HUDEP-2 (cell line): ENCODE measurements around the gene MDGA2.
A peak's percentile ranks its signal among the peaks of the same experiment; 100 is the strongest.
"Not testable (repeated sequence)": the region's sequence is repeated elsewhere in the genome, so short reads cannot be mapped to it uniquely, and the experiment has no call there.

Source experiments
- DNase-seq, 76 experiments: peaks; one replicate each; lab custom pipeline; 2025; ENCODE audit not compliant: unreplicated experiment in 76 of 76; lab: John Stamatoyannopoulos, UW

Gene MDGA2

DNA sequence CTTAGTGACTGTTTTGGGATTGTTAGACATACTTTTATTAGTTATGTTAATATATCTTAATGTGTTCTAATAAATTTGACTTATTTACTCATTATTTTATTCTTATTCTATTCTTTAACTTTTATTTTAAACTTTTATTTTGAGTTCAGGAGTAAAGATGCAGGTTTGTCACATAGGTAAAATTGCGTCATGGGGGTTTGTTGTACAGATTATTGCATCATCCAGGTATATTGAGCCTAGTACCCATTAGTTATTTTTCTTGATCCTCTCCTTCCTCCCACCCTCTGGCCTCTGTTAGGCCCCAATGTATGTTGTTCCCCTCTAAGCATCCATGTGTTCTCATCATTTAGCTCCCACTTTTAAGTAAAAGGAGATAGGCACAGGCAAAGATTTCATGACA, 495.5 kb downstream of the MDGA2 start:
- DNase-seq = no peak

DNA sequence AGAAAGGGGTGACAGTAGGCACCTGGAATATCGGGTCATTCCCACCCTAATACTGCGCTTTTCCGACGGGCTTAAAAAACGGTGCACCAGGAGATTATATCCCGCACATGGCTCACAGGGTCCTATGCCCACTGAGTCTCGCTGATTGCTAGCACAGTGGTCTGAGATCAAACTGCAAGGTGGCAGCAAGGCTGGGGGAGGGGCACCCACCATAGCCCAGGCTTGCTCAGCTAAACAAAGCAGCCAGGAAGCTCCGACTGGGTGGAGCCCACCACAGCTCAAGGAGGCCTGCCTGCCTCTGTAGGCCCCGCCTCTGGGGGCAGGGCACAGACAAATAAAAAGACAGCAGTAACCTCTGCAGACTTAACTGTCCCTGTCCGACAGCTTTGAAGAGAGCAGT, 503.5 kb downstream of the MDGA2 start:
- not testable (repeated sequence) for DNase-seq

DNA sequence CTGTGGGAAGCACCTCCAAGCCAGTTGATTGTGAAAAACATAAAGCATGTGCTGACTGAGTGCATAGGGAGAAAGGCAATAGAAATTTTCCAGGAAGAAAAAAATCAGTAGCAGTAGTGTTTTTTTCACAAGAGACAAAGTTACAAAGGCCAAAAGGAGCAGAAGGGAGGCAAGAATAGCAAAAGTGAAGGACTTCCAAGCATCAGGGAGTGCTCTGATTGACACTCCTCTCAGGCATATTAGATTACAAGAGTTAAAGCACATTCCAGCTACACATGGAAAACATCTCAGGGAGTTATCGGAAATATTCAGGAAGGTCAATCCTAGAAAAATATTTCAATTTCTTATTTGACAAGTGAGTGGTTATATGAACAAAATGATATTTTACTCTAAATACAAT, 508.0 kb downstream of the MDGA2 start:
- no peak for DNase-seq

DNA sequence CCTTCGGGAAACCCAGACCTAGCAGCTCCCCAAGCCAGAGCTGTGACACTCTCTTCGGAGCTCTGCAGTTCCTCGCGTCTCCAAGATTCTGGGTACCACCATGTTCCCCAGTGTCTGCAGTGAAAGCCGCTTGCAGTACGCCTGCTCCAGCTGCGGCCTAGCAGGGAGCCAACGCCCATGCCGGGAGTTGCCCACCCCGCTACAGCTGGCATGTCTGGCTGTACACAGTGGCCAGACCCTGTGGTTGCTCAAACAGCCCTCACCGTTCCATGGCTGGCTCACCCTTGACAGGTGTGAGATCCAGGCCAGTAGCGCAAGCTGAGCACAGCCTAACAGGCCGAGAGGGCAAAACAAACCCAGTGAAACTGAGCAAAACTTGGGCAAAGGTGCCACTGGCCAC, 520.0 kb downstream of the MDGA2 start:
- DNase-seq = no peak

DNA sequence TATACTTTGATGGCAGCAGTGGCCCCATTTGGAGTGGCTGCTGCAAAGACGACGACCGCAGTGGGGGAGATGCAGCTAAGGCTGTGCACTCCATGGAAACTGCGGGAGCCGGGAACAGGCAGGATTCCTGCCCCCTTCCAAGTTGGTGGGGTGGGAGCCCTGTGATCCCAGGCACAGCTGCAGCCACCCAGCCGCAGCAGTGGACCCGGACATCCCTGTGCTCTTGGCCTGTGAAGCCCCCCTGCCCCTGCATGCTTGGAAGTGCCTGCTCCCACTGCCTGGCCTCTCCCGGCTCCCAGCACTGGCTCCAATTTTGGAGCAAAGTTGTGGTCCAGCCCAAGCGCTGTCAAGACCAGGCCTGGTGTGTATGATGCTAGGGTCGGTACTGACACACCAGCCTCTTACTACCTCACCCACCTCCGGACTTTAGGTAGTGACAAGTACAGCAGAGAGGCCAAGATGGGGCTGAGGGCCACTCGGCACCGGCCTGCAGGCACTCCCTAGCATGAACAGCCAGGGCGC, 521.1 kb downstream of the MDGA2 start:
- DNase-seq = no peak

DNA sequence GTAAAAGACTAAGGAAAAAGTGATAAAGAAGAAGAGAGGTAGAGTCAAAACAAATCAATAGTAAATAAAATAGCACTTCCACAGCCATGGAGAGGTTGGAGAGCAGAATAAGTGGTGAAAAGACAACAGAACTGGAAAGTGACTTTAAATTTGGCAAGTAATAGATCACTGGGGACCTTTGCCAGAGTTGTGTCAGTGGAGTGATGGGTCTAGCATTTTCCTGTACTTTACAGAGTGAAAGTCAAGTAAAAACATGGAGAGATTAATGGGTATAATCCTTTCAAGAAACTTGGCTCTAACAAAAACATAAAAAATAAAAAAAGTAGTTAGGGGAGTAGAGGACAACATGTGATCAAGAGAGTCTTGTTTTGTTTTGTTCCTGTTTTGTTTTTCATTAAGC, 521.7 kb downstream of the MDGA2 start:
- no peak for DNase-seq

DNA sequence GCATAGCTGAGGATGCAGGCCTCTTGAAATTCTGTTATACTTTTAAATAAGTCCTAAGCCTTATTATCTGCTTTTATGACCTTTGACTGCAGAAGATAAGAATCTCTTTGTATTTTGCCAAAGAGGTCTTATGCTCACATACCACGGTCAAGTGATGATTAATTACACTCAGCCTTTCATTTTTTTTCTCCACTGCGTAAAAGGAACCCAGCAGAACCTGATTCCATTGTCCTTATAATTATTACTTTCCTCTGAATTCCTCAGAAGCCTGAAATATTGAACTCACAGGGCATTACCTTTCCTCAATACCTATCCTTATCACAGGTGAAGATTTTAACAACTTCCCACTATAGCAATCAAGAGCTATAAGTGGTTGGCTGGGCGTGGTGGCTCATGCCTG, 525.1 kb downstream of the MDGA2 start:
- no peak for DNase-seq

DNA sequence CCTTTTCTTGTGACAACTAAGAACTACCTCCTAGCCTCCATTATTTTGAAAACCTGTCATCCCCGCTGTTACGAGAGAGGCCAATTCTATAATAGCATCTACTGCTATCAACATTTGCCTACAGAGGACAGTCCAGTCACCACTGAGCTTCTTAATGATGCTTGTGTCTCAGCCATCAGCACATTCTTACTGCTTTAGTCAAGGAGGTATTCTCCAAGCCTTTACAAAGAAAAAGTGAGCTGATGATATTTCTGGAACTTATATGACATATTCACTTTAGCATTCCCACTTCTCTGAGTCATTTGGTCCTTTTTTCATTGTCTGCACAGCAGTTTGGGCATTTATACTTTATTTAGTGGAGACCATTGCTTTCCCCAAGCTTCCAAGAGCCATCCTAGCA, 526.1 kb downstream of the MDGA2 start:
- no peak for DNase-seq

DNA sequence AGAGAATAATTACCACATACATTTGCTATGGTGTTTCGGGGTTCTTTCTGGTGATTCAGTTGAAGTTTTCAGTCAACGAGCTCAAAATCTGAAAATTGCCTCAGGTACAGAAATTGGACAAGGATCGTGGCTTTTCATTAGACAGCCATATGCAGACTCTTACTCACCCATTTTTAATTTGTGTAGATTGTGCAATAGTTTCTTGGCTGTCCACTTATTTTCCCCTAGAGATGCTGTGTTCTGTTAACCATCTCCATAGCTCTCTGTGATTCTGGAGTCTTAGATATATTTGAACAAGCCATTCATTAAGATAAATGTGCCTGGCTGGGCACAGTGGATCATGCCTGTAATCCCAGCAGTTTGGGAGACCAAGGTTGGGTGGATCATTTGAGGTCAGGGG, 526.7 kb downstream of the MDGA2 start:
- no peak for DNase-seq

DNA sequence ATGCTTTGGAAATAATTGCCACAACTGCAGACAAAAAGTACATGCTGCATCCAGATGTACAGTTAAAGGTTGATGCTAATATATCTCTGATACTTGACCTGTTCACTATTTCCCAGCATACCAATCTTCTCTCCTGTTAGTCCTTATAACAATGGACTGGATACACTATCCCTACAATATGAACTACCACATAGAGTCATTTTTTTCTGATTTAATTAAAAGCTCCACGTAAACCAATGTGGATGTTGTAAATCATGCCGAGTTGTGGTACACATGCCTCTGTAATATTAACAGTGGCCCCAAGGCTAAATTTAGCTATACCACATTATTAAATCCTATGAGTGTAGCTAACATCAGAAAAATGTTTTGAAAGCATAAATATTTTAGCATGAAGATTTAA, 554.8 kb downstream of the MDGA2 start:
- DNase-seq = no peak

DNA sequence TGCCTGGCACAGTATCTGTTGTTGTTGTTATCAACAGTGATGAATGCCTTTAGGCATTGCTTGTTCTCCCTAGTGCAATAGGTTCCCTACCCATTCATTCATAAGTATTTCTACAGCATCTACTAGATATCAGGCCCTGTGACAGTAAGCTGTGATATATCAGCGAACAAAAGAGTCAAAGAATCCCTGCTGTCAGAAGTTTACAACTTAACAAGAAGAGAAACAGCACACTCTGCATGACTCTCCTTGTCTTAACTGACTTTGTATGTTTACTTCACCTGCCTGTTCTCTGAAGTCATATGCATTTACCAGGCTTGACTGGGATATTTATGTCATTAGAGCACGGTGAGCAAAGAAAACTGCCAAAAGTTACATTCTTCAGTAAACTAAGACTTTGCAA, 571.6 kb downstream of the MDGA2 start:
- DNase-seq = no peak

DNA sequence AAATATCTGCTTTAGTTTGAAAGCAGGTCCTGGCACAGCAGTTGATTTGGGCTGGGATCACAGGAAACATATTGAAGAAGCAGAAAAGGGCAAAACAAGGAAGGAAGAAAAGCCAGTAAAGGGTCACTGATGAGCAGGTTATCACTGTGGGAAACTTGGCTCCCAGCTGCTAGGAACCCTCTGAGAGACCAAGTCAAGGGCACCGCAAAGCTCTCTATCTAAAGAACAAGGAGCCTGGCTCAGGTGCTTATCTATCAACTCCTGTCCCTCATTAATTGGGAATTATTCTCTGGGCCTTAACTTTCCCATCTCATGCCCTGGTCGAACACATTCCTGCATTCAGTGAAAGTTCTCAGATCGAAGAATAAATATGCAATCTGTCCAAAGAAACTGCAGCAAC, 572.9 kb downstream of the MDGA2 start:
- DNase-seq = no peak

DNA sequence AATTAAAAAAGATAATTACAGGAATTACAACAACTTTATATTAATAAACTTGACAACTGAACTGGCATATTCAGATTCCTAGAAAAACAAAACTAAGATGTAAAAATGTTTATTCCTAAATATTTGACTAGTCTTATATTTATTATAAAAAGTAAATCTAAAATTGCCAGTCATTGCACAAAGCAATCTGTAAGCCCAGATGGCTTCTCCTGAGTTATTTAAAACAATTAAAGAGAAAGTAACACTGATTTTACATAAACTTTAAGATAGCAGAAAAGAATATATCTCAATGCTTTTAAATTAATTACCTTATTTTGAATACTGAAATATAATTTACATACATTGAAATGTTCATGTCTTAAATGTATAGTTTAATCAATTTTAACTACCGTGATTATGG, 589.7 kb downstream of the MDGA2 start:
- no peak for DNase-seq

DNA sequence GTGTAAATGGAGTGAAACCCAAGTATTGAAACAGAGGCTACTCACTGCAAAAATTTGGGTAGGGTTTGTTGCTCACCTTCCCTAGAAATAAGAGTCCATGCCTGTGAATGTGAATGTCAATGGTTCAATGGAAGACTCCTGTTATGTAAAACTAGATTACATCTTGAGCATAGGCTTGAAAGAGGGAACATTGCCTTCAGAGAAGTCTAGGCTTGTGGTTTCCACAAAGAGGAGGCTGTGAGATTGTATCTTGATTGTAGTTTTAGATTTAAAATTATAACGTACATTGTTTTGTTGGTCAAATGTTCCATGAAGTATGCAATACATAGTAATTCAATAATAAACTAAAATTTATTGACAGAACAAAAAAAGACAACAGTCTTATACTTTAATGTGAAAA, 610.1 kb downstream of the MDGA2 start:
- no peak for DNase-seq

DNA sequence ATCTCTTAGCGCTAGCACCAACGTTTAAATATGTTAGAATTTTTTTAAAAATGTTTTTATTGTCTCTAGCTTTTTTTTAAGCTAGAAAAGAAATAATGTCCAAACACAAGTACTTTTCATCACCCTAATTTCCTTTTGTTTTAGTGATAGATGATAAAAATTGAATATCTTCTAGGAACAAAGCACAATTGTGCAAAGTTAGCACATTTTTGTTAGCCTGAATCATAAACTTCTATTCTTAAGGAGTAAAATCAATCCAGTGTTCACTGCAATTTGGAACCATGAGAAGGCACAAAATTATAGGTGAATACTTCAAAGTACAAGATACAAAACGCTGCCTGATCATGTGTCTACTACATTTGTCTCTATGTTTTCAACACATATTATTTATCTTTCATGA, 615.4 kb downstream of the MDGA2 start:
- DNase-seq = no peak

DNA sequence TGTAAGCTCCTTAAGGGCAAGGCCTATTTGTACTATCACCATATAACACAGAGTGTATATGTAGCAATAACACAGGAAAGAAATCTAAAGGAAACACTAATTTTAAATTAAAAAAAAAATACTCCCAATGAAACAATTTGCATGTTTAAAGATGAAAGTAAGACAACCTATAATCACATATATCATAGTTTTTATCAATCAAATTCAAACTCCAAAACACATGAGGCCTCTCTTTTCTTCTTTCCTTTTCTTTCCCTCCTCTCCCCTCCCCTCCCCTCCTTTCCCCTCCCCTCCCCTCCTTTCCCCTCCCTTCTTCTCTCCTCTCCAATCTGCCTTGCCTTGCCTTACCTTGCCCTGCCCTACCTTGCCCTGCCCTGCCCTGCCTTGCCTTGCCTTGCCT, 618.0 kb downstream of the MDGA2 start:
- DNase-seq = no peak

DNA sequence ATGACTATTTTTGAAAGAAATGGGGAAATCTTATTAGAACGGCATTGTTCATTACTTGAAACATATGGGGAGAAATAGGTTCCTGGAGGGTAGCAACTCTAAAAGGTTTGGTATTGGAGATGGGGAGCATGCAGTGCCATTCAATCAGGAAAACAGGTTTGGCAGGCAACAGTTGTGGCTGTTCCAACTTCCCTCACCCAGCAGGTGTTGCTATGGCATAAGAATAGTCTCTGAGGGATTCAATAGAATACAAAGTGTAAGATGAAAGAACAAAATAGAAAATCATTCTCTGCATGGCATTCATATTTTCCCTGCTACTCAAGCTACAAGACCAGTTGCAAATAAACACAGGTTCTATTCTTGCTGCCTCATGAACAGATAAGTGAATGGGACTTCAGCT, 630.6 kb downstream of the MDGA2 start:
- no peak for DNase-seq

DNA sequence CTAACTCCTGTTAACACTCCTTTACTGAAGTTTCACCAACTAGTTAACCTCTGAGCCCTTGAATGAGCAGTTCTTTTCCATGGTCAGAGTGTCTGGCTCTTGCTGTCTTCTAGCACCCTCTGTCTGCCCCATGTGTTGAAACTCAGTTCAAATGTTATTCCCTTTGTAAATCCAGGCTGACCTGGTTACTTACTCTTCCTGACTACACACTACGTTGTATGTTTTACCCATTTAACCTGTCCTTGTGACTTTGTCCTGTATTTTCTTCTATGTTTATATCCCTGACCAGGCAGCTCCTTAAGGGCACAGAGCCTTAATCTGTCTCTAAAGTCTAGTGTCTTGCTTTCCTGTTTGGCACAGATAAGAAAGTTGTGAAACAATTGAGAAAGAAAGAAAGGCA, 634.9 kb downstream of the MDGA2 start:
- DNase-seq = peak in 10 of 76 experiments; percentile 1 to 51 (median 12)

DNA sequence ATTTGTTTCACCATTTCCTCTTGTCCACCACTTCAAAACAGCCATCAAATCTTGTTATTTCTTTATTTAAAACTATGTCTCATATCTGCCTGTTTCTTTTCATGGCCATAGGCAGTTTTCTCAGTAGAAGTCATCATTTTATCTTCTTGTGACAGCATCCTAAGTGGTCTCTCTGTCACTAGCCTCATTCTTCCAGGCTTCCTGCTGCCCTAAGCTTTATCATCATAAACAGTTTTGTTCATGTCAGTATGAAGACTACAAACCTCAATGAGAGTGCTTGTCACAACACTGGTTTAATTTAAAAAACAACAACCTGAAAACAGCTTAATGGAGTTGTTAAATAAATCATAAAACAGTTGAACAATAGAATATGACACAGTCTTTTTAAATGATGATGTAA, 636.1 kb downstream of the MDGA2 start:
- DNase-seq = no peak

DNA sequence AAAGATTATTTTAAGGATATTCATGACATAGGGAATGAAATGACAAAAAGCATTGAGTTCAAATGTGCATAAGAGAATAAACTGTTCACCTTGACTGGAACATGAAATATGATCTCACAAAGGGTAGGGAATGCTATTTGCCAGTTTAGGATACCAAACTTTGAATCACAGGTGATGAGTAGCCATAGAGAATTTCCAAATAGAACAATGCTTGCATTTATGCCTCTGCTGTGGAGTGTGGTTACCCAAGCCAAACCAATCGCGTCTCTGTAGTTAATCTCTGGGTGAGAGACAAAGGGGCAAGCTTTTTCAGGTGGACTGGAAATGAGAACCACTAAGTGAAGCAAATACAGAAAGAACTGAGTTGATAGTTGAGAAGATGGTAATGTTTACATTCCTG, 652.7 kb downstream of the MDGA2 start:
- no peak for DNase-seq

DNA sequence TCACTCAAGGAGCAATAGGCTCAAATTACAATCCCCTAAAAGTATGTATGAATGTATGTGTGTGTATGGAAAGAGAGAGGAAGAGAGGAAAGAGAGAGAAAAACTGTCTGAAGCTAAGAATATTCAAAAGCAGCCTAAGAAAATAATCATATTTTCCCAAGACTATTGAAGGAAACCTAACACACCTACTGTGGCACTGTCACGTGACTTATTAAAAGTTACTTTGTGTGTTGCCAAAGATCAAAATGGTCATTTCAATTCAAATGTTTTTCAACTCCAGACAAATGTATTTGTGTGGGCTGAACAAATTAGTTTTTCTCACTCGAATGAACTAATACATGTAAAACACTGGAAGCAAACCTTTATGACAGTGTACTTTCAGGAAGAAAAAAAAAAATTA, 654.9 kb downstream of the MDGA2 start:
- no peak for DNase-seq

DNA sequence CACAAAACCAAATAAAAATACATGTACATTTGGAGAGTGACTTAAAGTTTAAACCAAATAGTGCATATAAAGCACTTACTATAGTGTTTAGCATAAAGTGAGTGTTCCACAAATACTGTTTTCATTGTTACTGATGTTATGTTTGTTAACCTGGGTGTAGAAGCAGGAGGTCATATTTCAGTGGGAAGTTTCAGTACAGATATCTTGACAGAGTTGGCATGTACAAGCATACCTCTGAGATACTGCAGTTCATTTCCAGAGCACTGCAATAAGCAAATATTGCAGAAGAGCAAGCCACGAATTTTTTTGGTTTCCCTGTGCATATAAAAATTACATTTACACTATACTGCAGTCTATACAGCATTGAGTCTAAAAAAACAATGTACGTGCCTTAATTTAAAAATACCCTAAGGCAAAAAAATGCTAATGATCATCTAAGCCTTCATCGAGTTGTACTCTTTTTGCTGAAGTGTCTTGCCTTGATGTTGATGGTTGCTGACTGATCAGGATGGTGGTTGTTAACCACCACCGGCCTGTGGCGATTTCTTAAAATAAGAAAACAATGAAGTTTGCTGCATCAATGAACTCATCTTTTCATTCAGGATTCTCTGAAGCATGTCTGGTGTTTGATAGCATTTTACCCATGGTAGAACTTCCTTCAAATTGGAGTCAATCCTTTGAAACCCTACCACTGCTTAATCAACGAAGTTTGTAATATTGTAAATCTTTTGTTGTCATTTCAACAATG, 662.7 kb downstream of the MDGA2 start:
- no peak for DNase-seq

DNA sequence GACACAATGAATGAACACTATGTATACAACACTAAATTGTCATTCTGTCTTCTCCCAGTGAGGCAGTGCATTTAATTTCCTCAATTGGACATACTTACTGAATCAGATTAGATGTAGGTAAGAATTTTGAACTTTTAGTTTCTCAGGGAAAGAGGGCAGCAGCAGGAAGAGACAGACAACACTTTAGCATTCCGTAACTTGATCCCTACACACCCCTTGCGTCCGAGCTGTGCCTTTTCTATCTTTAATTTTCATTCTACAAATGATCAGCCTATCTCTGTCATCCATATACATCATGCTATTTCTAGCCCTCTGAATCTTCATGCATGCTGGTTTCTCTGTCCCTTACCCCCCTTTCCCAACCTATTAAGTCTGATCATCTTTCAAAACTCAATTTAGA, 665.8 kb downstream of the MDGA2 start:
- no peak for DNase-seq
